Vagina (tissue), 2 donors: ENCODE measurements around the gene WDTC1. TPM values are rescaled to one million over a fixed set of nuclear protein-coding genes. Genes with fewer than 3 reads are reported as not detected.

Source experiments
- DNase-seq, 2 donors: peaks; one replicate each; pipeline ENCODE4 v3.0.0-alpha.2; 2017; ENCODE audit errors: extremely low spot score in 2 of 2
- H3K27ac ChIP-seq: fragments of 200-600 bp; sonication (generic); one replicate; pipeline ENCODE4 v1.5.1; 2019
- H3K27me3 ChIP-seq: fragments of 200-600 bp; sonication (generic); one replicate; pipeline ENCODE4 v1.5.1; 2019
- H3K36me3 ChIP-seq, 2 donors: fragments of 200-600 bp; sonication (generic); one replicate each; pipeline ENCODE4 v1.5.1; 2017 to 2019
- H3K4me1 ChIP-seq: fragments of 200-600 bp; sonication (generic); one replicate; pipeline ENCODE4 v1.5.1; 2019
- H3K4me3 ChIP-seq, 2 donors: fragments of 200-600 bp; sonication (generic); 1 replicate in 1 of 2; 2 replicates in 1 of 2; pipeline ENCODE4 v1.5.1; 2016 to 2019
- H3K9me3 ChIP-seq: fragments of 200-600 bp; sonication (generic); one replicate; pipeline ENCODE4 v1.5.1; 2019
- CTCF ChIP-seq, 3 experiments: fragments of 450-650 bp in 2 of 3; fragments of 200-600 bp in 1 of 3; sonication (generic) in 1 of 3; IDR thresholded peaks; one replicate each; pipeline ENCODE4 v1.5.1; 2017 to 2019; ENCODE audit warnings: antibody characterized with exemption in 3 of 3, mild to moderate bottlenecking in 2 of 3, moderate library complexity in 2 of 3
- POLR2A ChIP-seq, 2 donors: fragments of 450-650 bp; IDR thresholded peaks; one replicate each; pipeline ENCODE4 v1.6.1; 2017; ENCODE audit warnings: antibody characterized with exemption in 2 of 2, mild to moderate bottlenecking in 2 of 2, moderate library complexity in 2 of 2
- POLR2AphosphoS5 ChIP-seq, 2 donors: sonication (generic); formaldehyde crosslinking; IDR thresholded peaks; one replicate each; pipeline ENCODE4 v1.9.0; 2017; ENCODE audit warnings: antibody characterized with exemption in 2 of 2, mild to moderate bottlenecking in 2 of 2, low read depth in 1 of 2; ENCODE audit not compliant: insufficient read depth in 1 of 2
- intact Hi-C: fragments of 100-400 bp; cut with DNase I; formaldehyde crosslinking; loops from one replicate; pipeline ENCODE4 v1.15.1; 2023
- total RNA-seq: library from RNA; depleted of rRNA; stranded (reverse); fragments of >200 nt; gene quantifications from one replicate; pipeline ENCODE4 v1.2.3, GENCODE V29; 2016

WDTC1 gene
- total RNA-seq, 1 donor from 2014 or later: 28.2 TPM

- TF ChIP-seq POLR2A (IDR thresholded peaks at IDR 0.05) (no peak), CTCF (IDR thresholded peaks at IDR 0.05) (no peak), POLR2AphosphoS5 (IDR thresholded peaks at IDR 0.05; ENCODE audit: insufficient read depth in 1 of 2, low read depth in 1 of 2) (no peak)
- intact Hi-C loops: no loop called here
- no peak overlapping the region for H3K4me3 ChIP-seq
- peaks cover 18% of the 10 kb centered on the region for H3K4me1 ChIP-seq
- no peaks in the 10 kb centered on the region for H3K9me3 ChIP-seq
- no peak overlapping the region for H3K27ac ChIP-seq
- peaks cover 0 to 34% of the 10 kb centered on the region in 2 donors for H3K36me3 ChIP-seq
- H3K27me3 ChIP-seq: no peaks in the 10 kb centered on the region
- DNase-seq: no peak
These were observed 104.3 kb downstream of the WDTC1 start for GRCh38 chr1:27338751-27339150.

- no peak overlapping the region for H3K4me3 ChIP-seq
- intact Hi-C loops: no loop called here
- no peak for TF ChIP-seq POLR2AphosphoS5 (IDR thresholded peaks at IDR 0.05; ENCODE audit: insufficient read depth in 1 of 2, low read depth in 1 of 2)
- no peak for TF ChIP-seq CTCF (IDR thresholded peaks at IDR 0.05)
- TF ChIP-seq POLR2A (IDR thresholded peaks at IDR 0.05): no peak
- no peaks in the 10 kb centered on the region for H3K27me3 ChIP-seq
- no peak overlapping the region for H3K27ac ChIP-seq
- H3K4me1 ChIP-seq: peaks cover 18% of the 10 kb centered on the region
- peaks cover 0 to 30% of the 10 kb centered on the region in 2 donors for H3K36me3 ChIP-seq
- H3K9me3 ChIP-seq: no peaks in the 10 kb centered on the region
- no peak for DNase-seq
These were observed 104.8 kb downstream of the WDTC1 start for GRCh38 chr1:27339213-27339612.

GRCh38 chr1:27341525-27342252 is 107.3 kb downstream of the WDTC1 start, which contains the start of gene SYTL1:
Gene SYTL1, plus strand, starts transcription at chr1:27342022. Its CDS starts 3,313 bp downstream, at chr1:27345335.
- TF ChIP-seq POLR2AphosphoS5 (IDR thresholded peaks at IDR 0.05; ENCODE audit: insufficient read depth in 1 of 2, low read depth in 1 of 2): peak in 1 of 2 donors; percentile 33
- TF ChIP-seq CTCF (IDR thresholded peaks at IDR 0.05): no peak
- TF ChIP-seq POLR2A (IDR thresholded peaks at IDR 0.05): no peak
- H3K9me3 ChIP-seq: no peaks in the 10 kb centered on the region
- DNase-seq: no peak
- intact Hi-C loops: no loop called here
- H3K36me3 ChIP-seq: peaks cover 0 to 7% of the 10 kb centered on the region in 2 donors
- H3K4me3 ChIP-seq: peak within 1 kb of the TSS; percentile 34 to 50
- H3K4me1 ChIP-seq: peaks cover 20% of the 10 kb centered on the region
- no peaks in the 10 kb centered on the region for H3K27me3 ChIP-seq
- peak within 1 kb of the TSS; percentile 76 for H3K27ac ChIP-seq

- intact Hi-C loops: no loop called here
- Histone ChIP-seq H3K36me3 (no peaks in the 10 kb centered on the region), H3K4me1 (peaks cover 27% of the 10 kb centered on the region), H3K27ac (peak overlapping the region; percentile 76), H3K9me3 (no peaks in the 10 kb centered on the region), H3K4me3 (peak overlapping the region; percentile 34 to 50), H3K27me3 (no peaks in the 10 kb centered on the region)
- TF ChIP-seq CTCF (IDR thresholded peaks at IDR 0.05) (no peak), POLR2AphosphoS5 (IDR thresholded peaks at IDR 0.05; ENCODE audit: insufficient read depth in 1 of 2, low read depth in 1 of 2) (no peak), POLR2A (IDR thresholded peaks at IDR 0.05) (no peak)
- DNase-seq: no peak
These were observed 108.0 kb downstream of the WDTC1 start for GRCh38 chr1:27342391-27342777.
